Keratinocyte (primary cell): ENCODE data around the gene FZR1.

Source experiments
- CTCF ChIP-seq, 3 experiments: IDR thresholded peaks in 1 of 3; conservative IDR thresholded peaks in 1 of 3; optimal IDR thresholded peaks in 1 of 3; 2 replicates in 2 of 3; 3 replicates in 1 of 3; pipeline versions ENCODE3 to v1.5.1; 2011; ENCODE audit warnings: low read length in 3 of 3, mild to moderate bottlenecking in 3 of 3, moderate library complexity in 2 of 3, control low read depth in 1 of 3, inconsistent platforms in 1 of 3; ENCODE audit not compliant: insufficient read depth in 2 of 3; ENCODE audit errors: extremely low read depth in 1 of 3
- EZH2 ChIP-seq: IDR thresholded peaks from one replicate; pipeline ENCODE4 v1.6.1; 2012; ENCODE audit warnings: inconsistent platforms, mild to moderate bottlenecking, low read length, moderate library complexity

GRCh38 chr19:3527238-3527910 is 21.3 kb downstream of the FZR1 start:
- no peak for TF ChIP-seq CTCF (optimal IDR thresholded peaks at IDR 0.05 in 1 of 3, IDR thresholded peaks at IDR 0.05 in 1 of 3, conservative IDR thresholded peaks at IDR 0.05 in 1 of 3; ENCODE audit: extremely low read depth in 1 of 3, insufficient read depth in 2 of 3, low read length in 3 of 3)
- TF ChIP-seq EZH2, result no peak
